AG10803 (cell line): Measurements from ENCODE around the gene NALF2.

ENCODE experiments used
- DNase-seq: peaks from one replicate; pipeline ENCODE4 v3.0.0; 2010; ENCODE audit warnings: low read depth
- H3K4me3 ChIP-seq: 2 replicates; pipeline ENCODE4 v1.5.1; 2011; ENCODE audit warnings: mild to moderate bottlenecking, low read length, control low read depth
- TF ChIP-seq, protein P1 (sequence below): conservative IDR thresholded peaks from 2 replicates; pipeline ENCODE4 v1.5.1; 2011; ENCODE audit warnings: mild to moderate bottlenecking, low read length, control low read depth, inconsistent platforms

Gene NALF2

GRCh38 chrX:69546417-69546816, 42.3 kb downstream of the NALF2 start:
- TF ChIP-seq, protein P1, sequence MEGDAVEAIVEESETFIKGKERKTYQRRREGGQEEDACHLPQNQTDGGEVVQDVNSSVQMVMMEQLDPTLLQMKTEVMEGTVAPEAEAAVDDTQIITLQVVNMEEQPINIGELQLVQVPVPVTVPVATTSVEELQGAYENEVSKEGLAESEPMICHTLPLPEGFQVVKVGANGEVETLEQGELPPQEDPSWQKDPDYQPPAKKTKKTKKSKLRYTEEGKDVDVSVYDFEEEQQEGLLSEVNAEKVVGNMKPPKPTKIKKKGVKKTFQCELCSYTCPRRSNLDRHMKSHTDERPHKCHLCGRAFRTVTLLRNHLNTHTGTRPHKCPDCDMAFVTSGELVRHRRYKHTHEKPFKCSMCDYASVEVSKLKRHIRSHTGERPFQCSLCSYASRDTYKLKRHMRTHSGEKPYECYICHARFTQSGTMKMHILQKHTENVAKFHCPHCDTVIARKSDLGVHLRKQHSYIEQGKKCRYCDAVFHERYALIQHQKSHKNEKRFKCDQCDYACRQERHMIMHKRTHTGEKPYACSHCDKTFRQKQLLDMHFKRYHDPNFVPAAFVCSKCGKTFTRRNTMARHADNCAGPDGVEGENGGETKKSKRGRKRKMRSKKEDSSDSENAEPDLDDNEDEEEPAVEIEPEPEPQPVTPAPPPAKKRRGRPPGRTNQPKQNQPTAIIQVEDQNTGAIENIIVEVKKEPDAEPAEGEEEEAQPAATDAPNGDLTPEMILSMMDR, result no peak
- no peak overlapping the region for H3K4me3 ChIP-seq
- DNase-seq, result no peak

DNA sequence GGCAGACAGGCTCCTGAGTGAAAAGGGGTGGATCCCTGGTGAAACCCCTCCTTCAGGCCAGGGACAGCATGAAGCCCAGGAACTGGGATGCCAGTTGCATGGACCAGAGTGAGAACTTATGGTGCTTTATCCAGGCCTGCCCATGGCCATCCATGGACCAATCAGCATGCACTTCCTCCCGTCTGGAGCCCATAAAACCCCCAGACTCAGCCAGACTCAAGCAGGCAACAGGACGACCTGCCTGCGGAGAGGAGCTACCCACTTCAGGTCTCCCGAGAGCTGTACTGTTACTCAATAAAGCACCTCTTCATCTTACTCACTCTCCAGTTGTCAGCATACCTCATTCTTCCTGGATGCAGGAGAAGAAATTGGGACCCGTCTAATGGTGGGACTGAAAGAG, 42.9 kb downstream of the NALF2 start:
- DNase-seq, result no peak
- no peak overlapping the region for H3K4me3 ChIP-seq
- TF ChIP-seq, protein P1, result no peak

- TF ChIP-seq, protein P1, result no peak
- no peak overlapping the region for H3K4me3 ChIP-seq
- DNase-seq, result no peak
Measured at GRCh38 chrX:69551421-69552009, 47.4 kb downstream of the NALF2 start.

DNA sequence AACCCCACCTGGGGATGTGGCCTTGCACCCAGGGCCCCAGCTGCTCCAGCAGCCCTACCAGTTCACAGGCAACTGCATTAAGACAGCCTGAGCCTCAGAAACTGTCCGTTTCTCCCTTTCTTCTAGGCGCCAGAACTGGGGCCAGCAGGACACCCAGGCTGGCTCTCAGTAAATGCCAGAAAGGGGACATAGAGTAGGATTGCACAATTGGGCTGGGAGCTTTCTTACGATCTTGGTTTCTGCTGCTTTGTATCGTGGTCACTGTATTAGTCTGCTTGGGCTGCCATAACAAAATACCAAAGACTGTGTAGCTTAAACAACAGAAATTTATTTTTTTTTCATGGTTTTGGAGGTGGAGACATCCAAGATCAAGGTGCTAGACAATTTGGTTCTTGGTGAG, 48.4 kb downstream of the NALF2 start:
- TF ChIP-seq, protein P1, result no peak
- no peak overlapping the region for H3K4me3 ChIP-seq
- no peak for DNase-seq
